SK-N-SH (cell line): ENCODE data around the gene SH2D3A. TPM values are rescaled to one million over a fixed set of nuclear protein-coding genes. Genes with fewer than 3 reads are reported as not detected.

ENCODE experiments used
- CTCF ChIA-PET: fragments of 300-600, 350-600 bp; formaldehyde crosslinking; extraction: SDS; loops from one replicate; lab custom pipeline; 2021; lab: Yijun Ruan, JAX
- POLR2A ChIA-PET: fragments of 350-600 bp; sonication (Branson Sonifier 250); formaldehyde crosslinking; extraction: SDS; loops from one replicate; lab custom pipeline; 2020; ENCODE audit warnings: antibody characterized with exemption, inconsistent platforms; lab: Yijun Ruan, JAX
- DNase-seq: peaks from one replicate; pipeline ENCODE4 v3.0.0; 2012
- H2AFZ ChIP-seq: fragments of 200-600 bp; sonication (generic); 2 replicates; pipeline ENCODE4 v1.8.1; 2016; ENCODE audit warnings: antibody characterized with exemption, mild to moderate bottlenecking, low read depth
- H3F3A ChIP-seq: fragments of 200-600 bp; sonication (generic); replicated peaks from 2 replicates; pipeline ENCODE3; 2016; ENCODE audit warnings: antibody characterized with exemption, mild to moderate bottlenecking; ENCODE audit not compliant: insufficient read depth
- H3K27ac ChIP-seq, 2 experiments: fragments of 200-500 bp in 1 of 2; fragments of 200-600 bp in 1 of 2; sonication (Bioruptor generic) in 1 of 2; sonication (generic), shearing (Covaris generic) in 1 of 2; 2 replicates each; pipeline versions ENCODE4 v1.5.1 to v1.6.1; 2014 to 2016; ENCODE audit warnings: low read depth in 2 of 2, inconsistent platforms in 1 of 2, low read length in 1 of 2, mild to moderate bottlenecking in 1 of 2, mixed read lengths in 1 of 2
- H3K27me3 ChIP-seq: fragments of 200-600 bp; sonication (generic), shearing (Covaris generic); 2 replicates; pipeline ENCODE4 v1.6.1; 2016; ENCODE audit warnings: mixed run types; ENCODE audit not compliant: insufficient read depth
- H3K36me3 ChIP-seq, 2 experiments: fragments of 200-500 bp in 1 of 2; fragments of 200-600 bp in 1 of 2; sonication (Bioruptor generic) in 1 of 2; sonication (generic) in 1 of 2; replicated peaks in 1 of 2; 2 replicates each; pipeline versions ENCODE3 to v1.5.1; 2014 to 2016; ENCODE audit warnings: low read length in 1 of 2, mild to moderate bottlenecking in 1 of 2; ENCODE audit not compliant: insufficient read depth in 2 of 2, control insufficient read depth in 1 of 2
- H3K4me1 ChIP-seq, 2 experiments: fragments of 200-500 bp in 1 of 2; fragments of 200-600 bp in 1 of 2; sonication (Bioruptor generic) in 1 of 2; sonication (generic), shearing (Covaris generic) in 1 of 2; 2 replicates each; pipeline versions ENCODE4 v1.5.1 to v1.6.1; 2014 to 2016; ENCODE audit warnings: low read depth in 1 of 2, low read length in 1 of 2, mixed run types in 1 of 2; ENCODE audit not compliant: insufficient read depth in 2 of 2, control insufficient read depth in 1 of 2
- H3K4me2 ChIP-seq: fragments of 200-600 bp; sonication (generic), shearing (Covaris generic); 2 replicates; pipeline ENCODE4 v1.6.1; 2017; ENCODE audit warnings: mixed run types
- H3K4me3 ChIP-seq, 2 experiments: fragments of 200-500 bp in 1 of 2; fragments of 200-600 bp in 1 of 2; sonication (Bioruptor generic) in 1 of 2; sonication (generic), shearing (Covaris generic) in 1 of 2; 2 replicates each; pipeline versions ENCODE4 v1.5.1 to v1.8.1; 2014 to 2016; ENCODE audit warnings: low read depth in 2 of 2, inconsistent platforms in 1 of 2, low read length in 1 of 2, mild to moderate bottlenecking in 1 of 2, mixed read lengths in 1 of 2, moderate library complexity in 1 of 2
- H3K79me2 ChIP-seq: fragments of 200-600 bp; sonication (generic); 2 replicates; pipeline ENCODE4 v1.8.1; 2017; ENCODE audit warnings: mild to moderate bottlenecking; ENCODE audit not compliant: insufficient read depth
- H3K9ac ChIP-seq: fragments of 200-600 bp; sonication (generic); 2 replicates; pipeline ENCODE4 v1.6.1; 2017; ENCODE audit warnings: mixed run types
- H3K9me2 ChIP-seq: fragments of 200-600 bp; sonication (generic); 2 replicates; pipeline ENCODE4 v1.6.1; 2017; ENCODE audit warnings: mixed run types
- H3K9me3 ChIP-seq: fragments of 200-600 bp; sonication (generic); 2 replicates; pipeline ENCODE4 v1.6.1; 2017; ENCODE audit warnings: mixed run types, mild to moderate bottlenecking, moderate library complexity
- H4K20me1 ChIP-seq: fragments of 200-600 bp; sonication (generic); 2 replicates; pipeline ENCODE4 v1.6.1; 2017; ENCODE audit warnings: mild to moderate bottlenecking, mixed run types; ENCODE audit not compliant: insufficient read depth
- ELF1 ChIP-seq: IDR thresholded peaks from 2 replicates; pipeline ENCODE4 v1.4.0; 2012
- GABPA ChIP-seq: IDR thresholded peaks from 2 replicates; pipeline ENCODE4 v1.4.0; 2012; ENCODE audit warnings: low read depth, mild to moderate bottlenecking
- NFIC ChIP-seq: IDR thresholded peaks from 2 replicates; pipeline ENCODE4 v1.4.0; 2012; ENCODE audit warnings: borderline replicate concordance
- PBX3 ChIP-seq: IDR thresholded peaks from 2 replicates; pipeline ENCODE4; 2012
- RAD21 ChIP-seq: IDR thresholded peaks from 2 replicates; pipeline ENCODE4 v1.6.1; 2012; ENCODE audit warnings: mild to moderate bottlenecking, low read length
- RFX5 ChIP-seq: IDR thresholded peaks from 2 replicates; pipeline ENCODE4 v1.6.1; 2012; ENCODE audit warnings: mild to moderate bottlenecking, improper control_type of control experiment, low read length
- SIN3A ChIP-seq: IDR thresholded peaks from 2 replicates; pipeline ENCODE4 v1.6.1; 2012; ENCODE audit warnings: low read depth, mild to moderate bottlenecking, low read length, moderate library complexity, borderline replicate concordance
- SMC3 ChIP-seq: IDR thresholded peaks from 2 replicates; pipeline ENCODE4 v1.6.1; 2012; ENCODE audit warnings: low read depth, low read length, improper control_type of control experiment
- TAF1 ChIP-seq: IDR thresholded peaks from 2 replicates; pipeline ENCODE4 v1.6.1; 2012; ENCODE audit warnings: low read depth, mild to moderate bottlenecking, low read length, moderate library complexity, borderline replicate concordance
- TCF12 ChIP-seq: IDR thresholded peaks from 2 replicates; pipeline ENCODE4 v1.4.0; 2012
- ZBTB33 ChIP-seq: IDR thresholded peaks from 2 replicates; pipeline ENCODE4 v1.4.0; 2012; ENCODE audit warnings: low read depth, borderline replicate concordance
- WGBS: methylation state at CpG from one replicate; pipeline ENCODE4 v1.1.6; 2017; ENCODE audit warnings: low lambda C conversion rate; 5-methylcytosine and 5-hydroxymethylcytosine counted together
- polyA plus RNA-seq, 3 experiments: library from polyadenylated mRNA; depleted of rRNA; stranded (reverse); fragments of >200 nt; gene quantifications; 2 replicates each; pipeline ENCODE4 v1.2.3, GENCODE V29; 2012
- TF ChIP-seq, protein P1 (sequence below): IDR thresholded peaks from 2 replicates; pipeline ENCODE4 v1.4.0; 2012; ENCODE audit warnings: low read depth, borderline replicate concordance
- TF ChIP-seq, protein P2 (sequence below): fragments of 200-600 bp; sonication (generic); IDR thresholded peaks from 2 replicates; pipeline ENCODE4 v1.6.1; 2017; ENCODE audit warnings: antibody characterized with exemption, mild to moderate bottlenecking, moderate library complexity
- TF ChIP-seq, protein P3 (sequence below): fragments of 150-350 bp; IDR thresholded peaks from 2 replicates; pipeline ENCODE4 v1.6.1; 2016; ENCODE audit warnings: mild to moderate bottlenecking, low read depth, low read length

The SH2D3A gene
- polyA plus RNA-seq, 1 of the 3 experiments (the other 2 are of a cell fraction): 0.35 TPM

- H3K4me1 ChIP-seq: no peaks in the 10 kb centered on the region; a peak in 1 of 4 replicates
- ChIA-PET CTCF (no interaction called here), POLR2A (no interaction called here)
- no peaks in the 10 kb centered on the region for H4K20me1 ChIP-seq
- no peaks in the 10 kb centered on the region for H3K9me3 ChIP-seq
- no peak overlapping the region for H2AFZ ChIP-seq
- peaks cover 21 to 27% of the 10 kb centered on the region in 2 experiments for H3K36me3 ChIP-seq
- no peak overlapping the region for H3K4me3 ChIP-seq
- no peak overlapping the region for H3K4me2 ChIP-seq
- H3F3A ChIP-seq: no peaks in the 10 kb centered on the region
- no peaks in the 10 kb centered on the region for H3K27me3 ChIP-seq
- 88% methylated on average over 31 of the region's 50 CpGs for WGBS
- H3K79me2 ChIP-seq: peaks cover 4% of the 10 kb centered on the region; the same call in 1 of the 2 replicates
- no peaks in the 10 kb centered on the region for H3K9me2 ChIP-seq
- no peak overlapping the region for H3K27ac ChIP-seq
- DNase-seq: no peak
- TF ChIP-seq TCF12: no peak
- TF ChIP-seq, protein P1, sequence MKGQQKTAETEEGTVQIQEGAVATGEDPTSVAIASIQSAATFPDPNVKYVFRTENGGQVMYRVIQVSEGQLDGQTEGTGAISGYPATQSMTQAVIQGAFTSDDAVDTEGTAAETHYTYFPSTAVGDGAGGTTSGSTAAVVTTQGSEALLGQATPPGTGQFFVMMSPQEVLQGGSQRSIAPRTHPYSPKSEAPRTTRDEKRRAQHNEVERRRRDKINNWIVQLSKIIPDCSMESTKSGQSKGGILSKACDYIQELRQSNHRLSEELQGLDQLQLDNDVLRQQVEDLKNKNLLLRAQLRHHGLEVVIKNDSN: no peak
- TF ChIP-seq ELF1: no peak
- TF ChIP-seq RAD21: no peak
- no peak for TF ChIP-seq RFX5
- no peak overlapping the region for H3K9ac ChIP-seq
These were observed 14.7 kb downstream of the SH2D3A start for GRCh38 chr19:6752256-6753177.

- H3K27me3 ChIP-seq: no peaks in the 10 kb centered on the region
- H3K79me2 ChIP-seq: peaks cover 4% of the 10 kb centered on the region; the same call in 1 of the 2 replicates
- H3F3A ChIP-seq: no peaks in the 10 kb centered on the region
- H3K27ac ChIP-seq: no peak overlapping the region
- no peaks in the 10 kb centered on the region for H3K9me2 ChIP-seq
- H3K4me1 ChIP-seq: no peaks in the 10 kb centered on the region; a peak in 1 of 4 replicates
- 95% methylated on average over 16 of the region's 16 CpGs for WGBS
- no peak overlapping the region for H3K4me2 ChIP-seq
- TF ChIP-seq, protein P2, sequence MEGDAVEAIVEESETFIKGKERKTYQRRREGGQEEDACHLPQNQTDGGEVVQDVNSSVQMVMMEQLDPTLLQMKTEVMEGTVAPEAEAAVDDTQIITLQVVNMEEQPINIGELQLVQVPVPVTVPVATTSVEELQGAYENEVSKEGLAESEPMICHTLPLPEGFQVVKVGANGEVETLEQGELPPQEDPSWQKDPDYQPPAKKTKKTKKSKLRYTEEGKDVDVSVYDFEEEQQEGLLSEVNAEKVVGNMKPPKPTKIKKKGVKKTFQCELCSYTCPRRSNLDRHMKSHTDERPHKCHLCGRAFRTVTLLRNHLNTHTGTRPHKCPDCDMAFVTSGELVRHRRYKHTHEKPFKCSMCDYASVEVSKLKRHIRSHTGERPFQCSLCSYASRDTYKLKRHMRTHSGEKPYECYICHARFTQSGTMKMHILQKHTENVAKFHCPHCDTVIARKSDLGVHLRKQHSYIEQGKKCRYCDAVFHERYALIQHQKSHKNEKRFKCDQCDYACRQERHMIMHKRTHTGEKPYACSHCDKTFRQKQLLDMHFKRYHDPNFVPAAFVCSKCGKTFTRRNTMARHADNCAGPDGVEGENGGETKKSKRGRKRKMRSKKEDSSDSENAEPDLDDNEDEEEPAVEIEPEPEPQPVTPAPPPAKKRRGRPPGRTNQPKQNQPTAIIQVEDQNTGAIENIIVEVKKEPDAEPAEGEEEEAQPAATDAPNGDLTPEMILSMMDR: no peak
- TF ChIP-seq NFIC (no peak), ZBTB33 (no peak), SIN3A (no peak), TAF1 (no peak), GABPA (no peak), PBX3 (no peak), SMC3 (no peak)
- TF ChIP-seq, protein P3, sequence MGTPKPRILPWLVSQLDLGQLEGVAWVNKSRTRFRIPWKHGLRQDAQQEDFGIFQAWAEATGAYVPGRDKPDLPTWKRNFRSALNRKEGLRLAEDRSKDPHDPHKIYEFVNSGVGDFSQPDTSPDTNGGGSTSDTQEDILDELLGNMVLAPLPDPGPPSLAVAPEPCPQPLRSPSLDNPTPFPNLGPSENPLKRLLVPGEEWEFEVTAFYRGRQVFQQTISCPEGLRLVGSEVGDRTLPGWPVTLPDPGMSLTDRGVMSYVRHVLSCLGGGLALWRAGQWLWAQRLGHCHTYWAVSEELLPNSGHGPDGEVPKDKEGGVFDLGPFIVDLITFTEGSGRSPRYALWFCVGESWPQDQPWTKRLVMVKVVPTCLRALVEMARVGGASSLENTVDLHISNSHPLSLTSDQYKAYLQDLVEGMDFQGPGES: no peak
- H3K9me3 ChIP-seq: no peaks in the 10 kb centered on the region
- no peak overlapping the region for H3K4me3 ChIP-seq
- no peak for DNase-seq
- no peaks in the 10 kb centered on the region for H4K20me1 ChIP-seq
- ChIA-PET POLR2A (no interaction called here), CTCF (no interaction called here)
- H3K36me3 ChIP-seq: peaks cover 23 to 40% of the 10 kb centered on the region in 2 experiments
- H3K9ac ChIP-seq: no peak overlapping the region
- H2AFZ ChIP-seq: no peak overlapping the region
These were observed 16.0 kb downstream of the SH2D3A start for GRCh38 chr19:6751189-6751588.
